Mesenchymal stem cell (in vitro differentiated cells and primary cell): ENCODE results near the gene FTSJ3.
"Not testable (repeated sequence)": the region's sequence is repeated elsewhere in the genome, so short reads cannot be mapped to it uniquely, and the experiment has no call there.

Experiments used
- DNase-seq: peaks from one replicate; pipeline ENCODE4 v3.0.0-alpha.2; 2013
- H2AFZ ChIP-seq: one replicate; pipeline ENCODE4 v1.6.1; 2013; ENCODE audit warnings: low read depth, mild to moderate bottlenecking, control low read depth, inconsistent platforms, low read length, moderate library complexity
- H2AK5ac ChIP-seq: 2 replicates; pipeline ENCODE4 v1.6.1; 2013; ENCODE audit warnings: low read length, moderate library complexity, mild to moderate bottlenecking, inconsistent platforms; ENCODE audit not compliant: severe bottlenecking
- H2BK120ac ChIP-seq: one replicate; pipeline ENCODE4 v1.6.1; 2013; ENCODE audit warnings: low read depth, mild to moderate bottlenecking, inconsistent platforms, low read length, moderate library complexity
- H2BK12ac ChIP-seq, 2 experiments: one replicate each; pipeline ENCODE4 v1.6.1; 2013; ENCODE audit warnings: inconsistent platforms in 2 of 2, low read length in 2 of 2, mild to moderate bottlenecking in 2 of 2, moderate library complexity in 2 of 2, control low read depth in 1 of 2
- H2BK15ac ChIP-seq: one replicate; pipeline ENCODE4 v1.6.1; 2013; ENCODE audit warnings: mild to moderate bottlenecking, low read depth, inconsistent platforms; ENCODE audit not compliant: poor library complexity, severe bottlenecking
- H2BK5ac ChIP-seq: 2 replicates; pipeline ENCODE4 v1.6.1; 2013; ENCODE audit warnings: low read depth, mild to moderate bottlenecking, low read length, control low read depth, inconsistent platforms; ENCODE audit not compliant: poor library complexity, severe bottlenecking
- H3K14ac ChIP-seq, 2 experiments: one replicate each; pipeline ENCODE4 v1.6.1; 2013; ENCODE audit warnings: inconsistent platforms in 2 of 2, low read length in 2 of 2, control low read depth in 1 of 2, mild to moderate bottlenecking in 1 of 2, moderate library complexity in 1 of 2
- H3K18ac ChIP-seq, 2 experiments: one replicate each; pipeline ENCODE4 v1.6.1; 2013; ENCODE audit warnings: inconsistent platforms in 2 of 2, low read length in 2 of 2, control low read depth in 1 of 2, low read depth in 1 of 2, mild to moderate bottlenecking in 1 of 2
- H3K23ac ChIP-seq, 2 experiments: one replicate each; pipeline ENCODE4 v1.6.1; 2013; ENCODE audit warnings: inconsistent platforms in 2 of 2, low read length in 2 of 2, mild to moderate bottlenecking in 2 of 2, moderate library complexity in 2 of 2, control low read depth in 1 of 2
- H3K27ac ChIP-seq: 2 replicates; pipeline ENCODE4 v1.5.1; 2013; ENCODE audit warnings: mild to moderate bottlenecking, moderate library complexity, low read length, control low read depth, inconsistent platforms; ENCODE audit not compliant: poor library complexity, severe bottlenecking
- H3K27me3 ChIP-seq, 2 experiments: 2 replicates each; pipeline versions ENCODE4 v1.6.1 to v1.7.0; 2013; ENCODE audit warnings: low read length in 2 of 2, mild to moderate bottlenecking in 2 of 2, moderate library complexity in 2 of 2, control low read depth in 1 of 2, inconsistent platforms in 1 of 2; ENCODE audit not compliant: control insufficient read depth in 1 of 2, insufficient read depth in 1 of 2
- H3K36me3 ChIP-seq, 2 experiments: 2 replicates each; pipeline versions ENCODE4 v1.6.1 to v1.7.0; 2013; ENCODE audit warnings: low read length in 2 of 2, control low read depth in 1 of 2, inconsistent platforms in 1 of 2, low read depth in 1 of 2, mild to moderate bottlenecking in 1 of 2; ENCODE audit not compliant: insufficient read depth in 2 of 2, control insufficient read depth in 1 of 2
- H3K4ac ChIP-seq, 2 experiments: one replicate each; pipeline ENCODE4 v1.6.1; 2013; ENCODE audit warnings: inconsistent platforms in 2 of 2, low read length in 2 of 2, mild to moderate bottlenecking in 2 of 2, moderate library complexity in 2 of 2, control low read depth in 1 of 2, low read depth in 1 of 2
- H3K4me1 ChIP-seq: 2 replicates; pipeline ENCODE4 v1.6.1; 2013; ENCODE audit warnings: low read depth, low read length, control low read depth; ENCODE audit not compliant: control insufficient read depth, insufficient read depth
- H3K4me2 ChIP-seq: 2 replicates; pipeline ENCODE4 v1.6.1; 2013; ENCODE audit warnings: low read length, mild to moderate bottlenecking, inconsistent platforms; ENCODE audit not compliant: poor library complexity, severe bottlenecking
- H3K4me3 ChIP-seq, 2 experiments: 2 replicates each; pipeline versions ENCODE4 v1.5.1 to v1.7.0; 2013; ENCODE audit warnings: low read length in 2 of 2, mild to moderate bottlenecking in 2 of 2, control low read depth in 1 of 2, low read depth in 1 of 2; ENCODE audit not compliant: insufficient read depth in 1 of 2
- H3K79me1 ChIP-seq: replicated peaks from 2 replicates; pipeline ENCODE4 v1.6.1; 2013; ENCODE audit warnings: mild to moderate bottlenecking, control low read depth, low read length, inconsistent platforms; ENCODE audit not compliant: poor library complexity, severe bottlenecking
- H3K9ac ChIP-seq: 2 replicates; pipeline ENCODE4 v1.7.0; 2013; ENCODE audit warnings: mild to moderate bottlenecking, low read length, moderate library complexity
- H3K9me3 ChIP-seq: 2 replicates; pipeline ENCODE4 v1.7.0; 2013; ENCODE audit warnings: mild to moderate bottlenecking, low read length; ENCODE audit not compliant: control insufficient read depth
- H4K8ac ChIP-seq: one replicate; pipeline ENCODE4 v1.6.1; 2013; ENCODE audit warnings: inconsistent platforms, mild to moderate bottlenecking, low read length, moderate library complexity
- H4K91ac ChIP-seq: one replicate; pipeline ENCODE4 v1.6.1; 2013; ENCODE audit warnings: mild to moderate bottlenecking, low read length, inconsistent platforms
- WGBS: methylation state at CpG from one replicate; pipeline ENCODE4 v1.1.7; 2013; ENCODE audit warnings: mixed read lengths; 5-methylcytosine and 5-hydroxymethylcytosine counted together

Gene FTSJ3

DNA sequence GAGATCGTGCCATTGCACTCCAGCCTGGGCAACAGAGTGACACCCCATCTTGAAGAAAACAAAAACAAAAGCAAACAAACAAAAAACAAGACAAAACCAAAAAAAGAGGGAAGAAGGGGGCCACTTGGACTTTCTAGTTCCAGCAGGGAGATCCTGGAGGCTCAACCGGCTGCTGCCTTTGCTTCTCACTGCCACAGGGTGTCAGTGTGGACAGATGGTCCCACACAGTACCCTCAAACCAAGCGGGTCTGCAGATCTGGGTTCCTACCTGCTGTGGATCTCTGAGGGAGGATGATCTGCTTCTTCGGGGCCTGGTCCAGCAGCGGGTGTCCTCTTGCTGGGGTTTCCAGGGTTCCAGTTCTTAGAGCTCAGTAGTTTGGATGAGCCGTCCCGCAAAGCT lies 39.2 kb upstream of the FTSJ3 start:
- H2BK5ac ChIP-seq, H3K4me1 ChIP-seq, H3K4ac ChIP-seq, H3K27ac ChIP-seq, H4K8ac ChIP-seq, H2BK12ac ChIP-seq, H2AFZ ChIP-seq, H2BK15ac ChIP-seq, H3K23ac ChIP-seq, H2BK120ac ChIP-seq, H3K79me1 ChIP-seq, H3K14ac ChIP-seq, H2AK5ac ChIP-seq, H3K4me2 ChIP-seq, H3K9ac ChIP-seq, H3K4me3 ChIP-seq, H3K36me3 ChIP-seq, H3K27me3 ChIP-seq, H3K9me3 ChIP-seq, DNase-seq, H3K18ac ChIP-seq: not testable (repeated sequence)
- 72% methylated on average over 4 of the region's 7 CpGs for WGBS
- peak overlapping the region; percentile 80 for H4K91ac ChIP-seq

DNA sequence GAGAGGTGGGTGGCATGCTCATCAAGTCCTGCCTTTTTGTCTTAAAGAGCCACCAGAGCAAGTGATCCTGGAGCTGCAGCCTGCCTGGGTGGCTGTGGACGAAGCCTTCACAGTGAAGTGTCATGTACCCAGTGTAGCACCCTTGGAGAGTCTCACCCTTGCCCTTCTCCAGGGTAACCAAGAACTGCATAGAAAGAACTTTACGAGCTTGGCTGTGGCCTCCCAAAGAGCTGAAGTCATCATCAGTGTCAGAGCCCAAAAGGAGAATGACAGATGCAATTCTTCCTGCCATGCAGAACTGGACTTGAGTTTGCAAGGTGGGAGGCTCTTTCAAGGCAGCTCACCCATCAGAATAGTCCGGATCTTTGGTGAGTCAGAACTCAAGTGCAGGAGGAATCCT lies 31.8 kb upstream of the FTSJ3 start:
- no peak overlapping the region for H3K23ac ChIP-seq
- H2AK5ac ChIP-seq: no peak overlapping the region
- no peak overlapping the region for H2BK5ac ChIP-seq
- H3K9ac ChIP-seq: no peak overlapping the region
- H3K14ac ChIP-seq: no peak overlapping the region
- no peak overlapping the region for H4K91ac ChIP-seq
- no peak overlapping the region for H3K18ac ChIP-seq
- no peaks in the 10 kb centered on the region for H3K36me3 ChIP-seq
- H3K4ac ChIP-seq: no peak overlapping the region
- no peak overlapping the region for H4K8ac ChIP-seq
- no peak overlapping the region for H2BK15ac ChIP-seq
- H3K79me1 ChIP-seq: no peaks in the 10 kb centered on the region
- WGBS: 77% methylated on average over 3 of the region's 3 CpGs
- DNase-seq: no peak
- no peak overlapping the region for H2BK12ac ChIP-seq
- H3K4me2 ChIP-seq: no peak overlapping the region
- H2BK120ac ChIP-seq: no peak overlapping the region
- no peaks in the 10 kb centered on the region for H3K4me1 ChIP-seq
- H2AFZ ChIP-seq: no peak overlapping the region
- H3K27me3 ChIP-seq: peaks cover 26 to 37% of the 10 kb centered on the region in 2 experiments
- no peaks in the 10 kb centered on the region for H3K9me3 ChIP-seq
- no peak overlapping the region for H3K4me3 ChIP-seq
- no peak overlapping the region for H3K27ac ChIP-seq

DNA sequence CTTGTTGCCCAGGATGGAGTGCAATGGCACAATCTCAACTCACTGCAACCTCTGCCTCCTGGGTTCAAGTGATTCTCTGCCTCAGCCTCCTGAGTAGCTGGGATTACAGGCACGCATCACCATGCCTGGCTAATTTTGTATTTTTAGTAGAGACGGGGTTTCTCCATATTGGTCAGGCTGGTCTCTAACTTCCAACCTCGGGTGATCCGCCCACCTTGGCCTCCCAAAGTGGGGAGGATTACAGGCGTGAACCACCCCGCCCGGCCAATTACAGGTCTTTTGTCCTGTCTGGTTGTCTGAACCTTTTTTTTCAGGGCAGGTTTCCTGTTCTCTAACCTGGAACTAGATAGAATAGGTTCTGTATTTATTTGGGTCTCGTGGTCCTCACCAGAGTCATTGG lies 29.0 kb upstream of the FTSJ3 start:
- H3K27me3 ChIP-seq: peaks cover 26 to 37% of the 10 kb centered on the region in 2 experiments
- H4K8ac ChIP-seq, H2BK12ac ChIP-seq, H2BK15ac ChIP-seq, H3K4me3 ChIP-seq, H2BK120ac ChIP-seq, H3K4me2 ChIP-seq, DNase-seq, H2AFZ ChIP-seq, H3K36me3 ChIP-seq, H3K18ac ChIP-seq, H4K91ac ChIP-seq, H3K9me3 ChIP-seq, H2AK5ac ChIP-seq, H2BK5ac ChIP-seq, H3K4me1 ChIP-seq, H3K27ac ChIP-seq, H3K14ac ChIP-seq, H3K79me1 ChIP-seq, H3K9ac ChIP-seq, H3K23ac ChIP-seq, H3K4ac ChIP-seq: not testable (repeated sequence)
- 92% methylated on average over 8 of the region's 8 CpGs for WGBS

DNA sequence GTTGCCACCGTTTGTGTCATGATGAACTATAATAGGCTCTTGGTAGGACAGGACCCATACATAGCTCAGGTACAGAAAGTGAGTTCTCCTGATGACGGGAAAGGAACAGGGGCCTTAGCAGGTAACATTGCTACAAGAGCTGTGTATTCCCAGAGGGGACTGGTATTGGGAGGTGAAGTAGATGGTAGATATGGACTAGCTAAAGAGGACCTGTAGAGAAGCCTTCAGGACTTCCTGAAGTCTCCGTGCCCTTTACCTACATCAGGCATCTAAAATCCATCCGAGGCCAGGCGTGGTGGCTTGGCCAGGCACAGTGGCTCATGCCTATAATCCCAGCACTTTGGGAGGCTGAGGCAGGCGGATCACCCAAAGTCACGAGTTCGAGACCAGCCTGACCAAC lies 27.7 kb upstream of the FTSJ3 start:
- DNase-seq: no peak
- Histone ChIP-seq H3K4ac (no peak overlapping the region), H2BK5ac (no peak overlapping the region), H3K18ac (no peak overlapping the region), H3K36me3 (no peaks in the 10 kb centered on the region), H2BK15ac (no peak overlapping the region), H2AK5ac (no peak overlapping the region), H2BK12ac (no peak overlapping the region), H3K9me3 (no peaks in the 10 kb centered on the region), H4K91ac (no peak overlapping the region), H3K79me1 (no peaks in the 10 kb centered on the region), H3K27ac (no peak overlapping the region), H4K8ac (no peak overlapping the region), H3K9ac (no peak overlapping the region), H2BK120ac (no peak overlapping the region), H2AFZ (no peak overlapping the region), H3K27me3 (peaks cover 21 to 29% of the 10 kb centered on the region in 2 experiments), H3K4me2 (no peak overlapping the region), H3K23ac (no peak overlapping the region), H3K14ac (no peak overlapping the region), H3K4me3 (no peak overlapping the region), H3K4me1 (no peaks in the 10 kb centered on the region)
- 86% methylated on average over 8 of the region's 8 CpGs for WGBS
